Effector CD8-positive, alpha-beta T cell (primary cell): ENCODE measurements around the gene TXN2.
"Not testable (repeated sequence)": the region's sequence is repeated elsewhere in the genome, so short reads cannot be mapped to it uniquely, and the experiment has no call there.

Experiments
- DNase-seq: peaks from one replicate; lab custom pipeline; 2025; lab: John Stamatoyannopoulos, UW
- total RNA-seq, 4 experiments: gene quantifications; one replicate each; lab custom pipeline; 2026; lab: John Stamatoyannopoulos, UW

The TXN2 gene
- 17.2 to 27.2 (median 18.0) reads per million in 4 experiments for total RNA-seq

- DNase-seq, result peak; percentile 93
Observed at GRCh38 chr22:36481393-36482168, at the start of gene TXN2. Gene TXN2, minus strand, starts transcription at chr22:36481640. Its CDS starts 803 bp downstream, at chr22:36480837.

DNA sequence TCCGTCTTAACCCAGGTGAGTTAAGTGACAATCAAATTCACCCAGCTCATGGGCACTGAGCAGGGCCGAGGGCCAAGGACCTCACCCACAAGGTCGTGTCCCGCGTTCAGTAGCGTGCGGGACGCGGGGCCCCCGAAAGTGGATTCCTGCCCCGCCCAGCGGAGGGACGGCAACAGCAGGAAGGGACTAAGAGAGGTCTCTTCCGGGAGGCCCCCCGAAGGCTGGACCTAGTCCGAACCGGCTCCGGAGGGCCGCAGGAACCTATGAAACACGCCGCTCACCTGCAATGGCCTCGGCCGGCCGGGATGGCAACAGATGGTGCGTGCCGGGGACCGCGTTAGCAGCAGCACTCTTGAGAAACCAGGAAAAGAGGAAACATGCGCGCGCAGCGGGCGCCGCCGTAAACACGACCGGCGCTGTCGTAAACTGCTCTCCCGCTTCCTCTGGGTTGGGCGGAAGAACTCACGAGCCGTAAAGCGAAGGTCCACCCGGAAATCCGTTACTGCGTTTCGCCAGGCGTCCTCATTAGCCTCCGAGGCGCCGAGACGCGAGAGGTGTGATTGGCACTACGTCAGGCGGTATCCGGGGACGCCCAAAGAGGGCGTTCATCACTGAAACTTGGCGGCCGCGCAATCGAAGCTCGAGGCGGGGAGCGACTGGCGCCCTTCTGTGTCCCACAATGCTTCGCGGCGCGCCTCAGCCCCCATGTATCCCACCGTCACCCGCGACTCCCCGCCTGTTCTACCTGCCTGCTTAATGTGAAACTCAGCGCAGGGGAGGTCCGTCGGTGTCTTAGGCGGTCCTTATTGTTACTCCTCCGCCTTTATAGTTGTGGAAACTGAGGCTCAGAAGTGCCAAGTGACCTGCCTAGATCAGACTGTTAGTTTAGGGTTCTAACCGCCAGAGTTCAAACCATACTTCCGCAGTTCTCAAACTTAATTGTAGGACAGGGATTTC lies 47.6 kb upstream of the TXN2 start, which contains the start of gene EIF3D:
EIF3D (minus strand) TSS at position 372 of the 957 bp plus-strand sequence. CDS start 3,045 bp downstream, outside the sequence.
- peak; percentile 98 for DNase-seq

GRCh38 chr22:36528341-36528740 lies 46.9 kb upstream of the TXN2 start:
- no peak for DNase-seq

- DNase-seq, result no peak
Observed at GRCh38 chr22:36522662-36523061, 41.2 kb upstream of the TXN2 start.

- no peak for DNase-seq
Observed at GRCh38 chr22:36520423-36520822, 39.0 kb upstream of the TXN2 start.

- not testable (repeated sequence) for DNase-seq
Observed at GRCh38 chr22:36519906-36520305, 38.5 kb upstream of the TXN2 start.

DNA sequence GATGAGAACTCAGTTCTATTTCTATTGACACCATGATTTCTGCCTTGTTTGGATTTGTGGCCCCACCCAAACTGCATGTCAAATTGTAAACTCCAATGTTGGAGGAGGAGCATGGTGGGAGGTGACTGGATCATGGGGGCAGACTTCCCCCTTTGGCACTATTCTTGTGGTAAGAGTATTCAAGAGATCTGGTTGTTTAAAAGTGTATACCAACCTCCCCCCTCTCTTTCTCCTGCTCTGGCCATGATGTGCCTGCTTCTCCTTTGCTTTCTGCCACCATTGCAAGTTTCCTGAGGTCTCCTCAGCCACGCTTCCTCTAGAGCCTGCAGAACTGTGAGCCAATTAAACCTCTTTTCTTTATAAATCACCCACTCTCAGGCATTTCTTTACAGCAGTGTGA lies 33.3 kb upstream of the TXN2 start:
- DNase-seq, result no peak

GRCh38 chr22:36512991-36513390 lies 31.6 kb upstream of the TXN2 start:
- DNase-seq, result no peak

GRCh38 chr22:36512333-36512732 lies 30.9 kb upstream of the TXN2 start:
- no peak for DNase-seq

GRCh38 chr22:36510966-36511881 lies 29.8 kb upstream of the TXN2 start:
- no peak for DNase-seq

- DNase-seq, result no peak
Observed at GRCh38 chr22:36510384-36510783, 28.9 kb upstream of the TXN2 start.

DNA sequence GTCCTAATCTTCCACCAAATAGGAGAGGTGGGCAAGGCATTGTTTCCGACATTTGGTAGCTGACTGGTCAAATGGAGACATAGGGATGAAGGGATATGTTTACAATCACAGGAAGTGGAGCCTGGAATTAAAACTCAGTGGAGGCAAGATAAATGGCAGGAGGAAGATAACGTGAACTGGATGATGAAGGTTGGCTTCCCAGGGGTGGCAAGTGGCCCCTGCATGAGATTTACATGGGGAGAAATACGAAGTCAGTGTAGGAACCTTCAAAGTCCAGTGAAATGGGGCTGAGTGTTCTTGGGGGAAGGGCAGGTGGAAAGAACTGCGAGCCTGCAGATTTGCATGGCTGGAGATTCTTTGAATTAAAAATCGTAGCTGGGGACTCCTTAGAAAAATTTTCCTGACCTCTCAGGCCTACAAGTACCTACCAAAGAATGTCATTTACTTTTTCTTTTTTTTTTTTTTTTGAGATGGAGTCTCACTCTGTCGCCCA lies 26.1 kb upstream of the TXN2 start:
- DNase-seq, result no peak

DNA sequence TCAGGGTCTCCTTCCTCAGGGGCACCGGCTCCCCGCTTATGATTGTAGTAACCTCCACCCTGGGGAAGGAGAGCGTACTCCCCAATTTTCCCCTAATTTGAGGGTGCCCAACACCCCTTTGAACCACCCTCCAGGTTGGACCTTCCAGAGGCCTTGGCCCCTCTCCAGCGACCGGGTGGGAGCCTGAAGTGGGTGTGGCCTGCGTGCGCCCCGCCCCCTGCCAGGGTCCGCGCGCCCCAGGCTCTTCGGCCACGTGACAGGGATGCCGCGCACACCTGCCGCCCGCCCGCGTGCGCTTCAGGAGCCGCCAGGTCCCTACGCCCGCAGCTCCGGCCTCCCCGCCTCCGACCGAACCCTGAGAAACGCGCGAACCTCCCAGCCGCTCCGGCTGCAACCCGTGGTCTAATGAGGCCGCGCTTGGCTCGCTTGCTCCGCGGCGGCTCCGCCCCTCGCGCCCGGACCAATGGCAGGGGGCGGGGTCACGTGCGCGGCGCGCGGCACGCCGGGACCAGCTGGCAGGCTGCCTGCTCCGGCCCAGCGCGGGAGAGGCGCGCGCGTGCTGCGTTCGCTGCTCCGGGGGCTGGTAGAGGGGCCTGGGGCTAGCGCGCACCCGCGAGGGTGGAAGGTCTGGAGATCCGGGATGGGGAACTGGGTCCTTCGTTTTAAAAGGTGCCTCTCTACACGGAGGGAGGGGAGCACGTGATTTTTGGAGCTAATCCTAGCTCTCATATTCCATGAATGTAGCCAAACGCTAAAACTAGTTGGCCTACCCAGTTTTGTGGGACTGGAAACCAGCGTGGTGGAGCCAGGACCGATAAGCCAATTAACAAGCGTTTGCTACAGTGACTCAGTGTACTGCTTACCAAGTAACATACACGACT lies 25.4 kb upstream of the TXN2 start, which contains the start of gene FOXRED2:
FOXRED2 (minus strand) TSS at position 404 of the 881 bp plus-strand sequence. CDS start 618 bp downstream, outside the sequence.
- DNase-seq, result peak; percentile 79

DNA sequence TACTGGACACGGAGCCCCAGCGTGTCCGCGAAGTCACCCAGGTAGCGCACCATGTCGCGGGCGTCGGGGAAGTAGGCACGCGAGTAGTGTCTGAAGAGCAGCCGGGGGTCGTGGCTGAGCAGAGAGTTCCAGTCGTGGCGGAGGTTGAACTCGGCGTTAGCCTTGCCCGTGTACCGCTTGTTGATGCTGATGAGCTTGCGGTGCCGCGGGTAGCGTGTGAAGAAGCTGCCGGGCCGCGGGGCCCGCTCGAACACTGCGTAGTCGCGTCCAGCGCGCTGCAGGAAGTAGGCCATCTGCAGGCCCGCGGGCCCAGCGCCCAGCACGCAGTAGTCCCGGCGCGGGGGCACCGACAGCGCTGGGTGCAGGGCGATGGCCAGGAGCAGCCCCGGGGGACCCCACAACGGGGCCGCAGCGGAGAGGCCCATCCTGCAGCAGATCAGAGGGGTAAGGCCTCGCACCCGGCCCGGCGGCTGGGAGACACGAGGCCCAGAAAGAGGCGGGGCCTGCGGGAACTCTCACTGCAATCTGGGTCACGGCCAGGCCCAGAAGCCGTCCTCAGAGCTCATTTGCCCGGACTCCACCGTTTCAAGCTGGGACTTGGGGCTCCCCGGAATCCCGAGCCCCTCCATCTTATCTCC lies 24.7 kb upstream of the TXN2 start:
- DNase-seq, result no peak

DNA sequence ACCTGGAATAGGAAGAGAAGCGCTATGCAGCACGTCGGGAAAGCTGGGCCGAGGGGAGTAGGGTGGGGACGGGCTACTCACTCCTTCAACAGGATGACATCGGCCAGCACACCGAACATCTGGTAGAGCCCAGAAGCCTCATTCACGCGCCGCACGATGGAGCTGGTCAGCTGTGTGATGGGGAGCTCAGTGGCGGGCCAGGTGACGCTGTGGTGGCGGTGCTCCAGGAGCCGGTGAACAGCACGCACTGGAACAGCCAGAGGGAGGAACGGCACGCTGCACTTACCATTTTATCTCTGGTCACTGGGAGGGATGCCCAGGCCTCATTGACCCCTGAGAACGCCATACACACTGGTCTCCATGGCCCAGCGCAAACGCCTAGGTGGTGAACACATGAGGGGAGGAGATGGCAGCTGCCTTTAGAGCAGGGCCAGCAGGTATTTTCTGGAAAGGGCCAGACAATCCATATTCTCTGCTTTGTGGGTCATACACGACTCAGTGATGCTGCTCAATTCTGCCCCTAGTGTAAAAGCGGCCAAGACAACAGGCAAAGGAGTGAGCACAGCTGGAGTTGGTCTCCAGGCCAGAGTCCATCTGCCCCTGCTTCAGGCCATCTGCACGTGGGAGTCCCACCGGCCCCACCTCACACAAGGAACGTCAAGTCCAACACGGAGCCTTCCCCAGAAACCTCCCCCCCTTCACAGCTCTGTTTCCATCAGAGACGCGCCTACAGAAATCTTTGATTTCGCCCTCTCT lies 16.6 kb upstream of the TXN2 start:
- DNase-seq, result no peak

DNA sequence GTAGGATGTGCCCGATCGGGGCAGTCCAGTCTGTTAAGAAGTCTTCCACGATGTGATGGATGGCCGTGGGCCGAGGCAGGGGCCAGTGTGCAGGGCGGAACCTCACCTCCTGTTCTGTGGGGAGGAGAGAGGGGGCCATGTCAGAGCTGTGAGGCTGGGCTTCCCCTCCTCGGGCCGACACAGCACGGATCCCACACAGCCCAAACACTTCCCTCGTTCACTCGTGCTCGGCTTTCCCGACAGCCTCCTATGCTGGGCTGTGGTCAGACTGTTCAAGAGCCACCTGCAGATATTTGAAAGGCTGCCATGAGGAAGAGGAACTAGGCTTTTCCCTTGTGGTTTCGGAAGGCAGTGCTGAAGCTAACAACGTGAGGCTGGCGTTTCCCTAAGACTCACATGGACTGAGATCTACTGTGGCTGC lies 12.3 kb upstream of the TXN2 start:
- DNase-seq, result no peak

GRCh38 chr22:36492109-36492508 lies 10.7 kb upstream of the TXN2 start:
- DNase-seq, result no peak

GRCh38 chr22:36491155-36491554 lies 9.7 kb upstream of the TXN2 start:
- no peak for DNase-seq
